ENCODE data around the gene ZNF566. TPM values are rescaled to one million over a fixed set of nuclear protein-coding genes. Genes with fewer than 3 reads are reported as not detected.

The ZNF566 gene
- total RNA-seq (2012; rRNA removed) (4.8 and 8.6 TPM in 2 replicates), polyA plus RNA-seq (2012; rRNA removed) (1.3 and 3.0 TPM in 2 replicates), Bru-seq, nascent RNA (percentile 66 among the genes with signal in this experiment), BruChase-seq, experiment 1, labeled RNA remaining after a 6-hour chase (percentile 83 among the genes with signal in this experiment), BruChase-seq, experiment 2, labeled RNA remaining after a 2-hour chase (percentile 76 among the genes with signal in this experiment)
- 1.2 and 1.4 TPM in 2 replicates for polyA plus RNA-seq (2012; cell fraction: cytosol; rRNA removed)
- 2.4 and 5.7 TPM in 2 replicates for polyA plus RNA-seq (2012; cell fraction: nucleus; rRNA removed; ENCODE audit: low replicate concordance)
- long read RNA-seq, full-length matches to known transcripts, result 3 of 6 reads
- long read RNA-seq, partial matches to known transcripts, result 1 of 6 reads
- long read RNA-seq, other reads (novel, unspliced or antisense), result 2 of 6 reads

DNA sequence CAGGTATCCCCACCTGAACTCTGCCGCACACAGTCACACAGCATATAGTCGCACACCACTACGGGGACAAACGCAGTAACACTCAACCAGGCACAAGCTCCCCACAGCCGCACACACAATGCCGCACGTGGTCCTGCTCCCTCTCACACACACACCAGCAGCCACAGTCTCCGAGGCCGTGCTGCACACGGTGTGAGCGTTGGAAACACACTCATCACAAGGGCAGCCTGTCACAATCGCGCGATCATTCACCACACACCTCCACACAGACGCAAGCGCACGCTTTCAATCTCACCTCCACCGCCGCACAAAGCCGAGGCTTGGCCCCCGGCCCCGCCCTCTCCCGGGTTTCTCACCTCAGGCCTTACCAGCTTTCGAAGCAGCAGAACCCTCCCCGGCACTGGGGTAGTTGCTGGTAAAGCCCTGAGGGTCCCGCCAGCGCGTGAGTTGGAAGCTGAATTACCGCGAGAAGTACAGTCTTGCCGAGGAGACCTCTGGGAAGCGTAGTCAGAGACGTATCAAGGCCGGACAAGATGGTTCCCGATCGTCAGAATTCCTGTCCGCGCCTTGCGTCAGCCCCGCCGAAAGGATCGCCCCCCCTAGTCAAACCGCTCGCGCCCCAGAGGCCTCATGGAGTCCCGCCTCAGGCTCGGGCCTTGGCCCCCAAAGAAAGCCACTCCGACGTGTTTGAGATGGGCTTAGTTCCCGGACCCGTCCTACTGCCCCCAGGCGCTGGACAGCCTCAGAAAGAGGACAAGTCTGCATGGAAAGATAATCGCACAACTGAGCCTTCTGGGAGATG is at the start of gene ZNF566:
Gene ZNF566 (minus strand): TSS at position 444 of the 802 bp plus-strand sequence. CDS start 13,004 bp downstream, outside the sequence.
- POLR2A ChIA-PET (ENCODE audit: unreplicated experiment), result interaction anchor here (0.5 kb wide), 1 partner anchor 436 kb away, joined by 11 read pairs; no protein-coding TSS in a partner anchor
- peak within 1 kb of the TSS; percentile 77 for H3K18ac ChIP-seq (ENCODE audit: low read depth, low read length)

More for the DNA sequence above, at the start of gene ZNF566:
- no peaks in the 10 kb centered on the region for H3K27me3 ChIP-seq (ENCODE audit: control insufficient read depth, insufficient read depth, low read length)
- H3K4ac ChIP-seq (ENCODE audit: low read depth, low read length), result peak within 1 kb of the TSS; percentile 96
- CTCF ChIA-PET, result interaction anchor here (0.6 kb wide), 2 partner anchors 33 to 273 kb away, joined by 3 to 4 read pairs; no protein-coding TSS in a partner anchor
- peak within 1 kb of the TSS; percentile 93 for H2BK5ac ChIP-seq (ENCODE audit: low read depth, low read length, poor library complexity, severe bottlenecking)
- H3K9ac ChIP-seq (ENCODE audit: low read depth, low read length), result peak within 1 kb of the TSS; percentile 91
- peak within 1 kb of the TSS; percentile 62; the same call in 1 of the 2 replicates for H2BK20ac ChIP-seq (ENCODE audit: low read depth, low read length)
- in situ Hi-C loops (cut with MboI; ENCODE audit: low sequenced_read_pairs), result loop anchor here (25.0 kb wide), 1 partner anchor 302 kb away; no protein-coding TSS in a partner anchor
- BruUV-seq (replicated peaks), result no TSS peak
- peak within 1 kb of the TSS; percentile 49 for H2AK5ac ChIP-seq (ENCODE audit: low read depth, low read length)
- H3K79me1 ChIP-seq (ENCODE audit: low read depth in 1 of 2, low read length in 2 of 2), result peaks cover 3 to 7% of the 10 kb centered on the region in 2 experiments; a peak in 2 of 4 replicates
- peak; percentile 95 for ATAC-seq (ENCODE audit: low read depth)
- H3K27ac ChIP-seq (ENCODE audit: insufficient read depth, low read length), result peak within 1 kb of the TSS; percentile 91
- peak within 1 kb of the TSS; percentile 64 for H3K4me3 ChIP-seq (ENCODE audit: insufficient read depth, low read depth, low read length)
- no peaks in the 10 kb centered on the region for H3K36me3 ChIP-seq (ENCODE audit: control insufficient read depth, insufficient read depth, low read length)
- H3K9me3 ChIP-seq (ENCODE audit: control insufficient read depth, insufficient read depth, low read length), result no peaks in the 10 kb centered on the region
- peak within 1 kb of the TSS; percentile 69; the same call in 1 of the 3 replicates for H2BK15ac ChIP-seq (ENCODE audit: low read depth, low read length)
- peak within 1 kb of the TSS; percentile 100 for H2AFZ ChIP-seq (replicated peaks; ENCODE audit: low read length, poor library complexity)
- intact Hi-C loops (cut with micrococcal nuclease), result loop anchor here (5.0 kb wide), 1 partner anchor 277 kb away; the partner anchor contains the start of gene ZNF565
- H4K8ac ChIP-seq (ENCODE audit: low read depth in 2 of 2, low read length in 2 of 2), result peak within 1 kb of the TSS; percentile 83 to 98
- H3K56ac ChIP-seq (ENCODE audit: extremely low read depth, insufficient read depth, low read length), result peak within 1 kb of the TSS; percentile 98
- H3K9me1 ChIP-seq (ENCODE audit: insufficient read depth, low read length), result peaks cover 4% of the 10 kb centered on the region
- H4K20me1 ChIP-seq (ENCODE audit: insufficient read depth, low read length), result no peaks in the 10 kb centered on the region
- H4K5ac ChIP-seq (ENCODE audit: low read depth, low read length), result peak within 1 kb of the TSS; percentile 82
- H2BK120ac ChIP-seq (ENCODE audit: low read depth, low read length), result peak within 1 kb of the TSS; percentile 95
- TF ChIP-seq CEBPB (IDR thresholded peaks at IDR 0.05; ENCODE audit: low read depth, low read length) (peak; percentile 73; the same call in 1 of the 2 replicates), MXI1 (IDR thresholded peaks at IDR 0.05; ENCODE audit: borderline replicate concordance, low read depth, low read length) (peak; percentile 94), NFE2L2 (IDR thresholded peaks at IDR 0.05; ENCODE audit: low read depth, low read length) (no peak), POLR2A (IDR thresholded peaks at IDR 0.05; ENCODE audit: low read depth, low read length) (peak; percentile 75), MAZ (IDR thresholded peaks at IDR 0.05; ENCODE audit: borderline replicate concordance, low read depth, low read length) (peak; percentile 29; the same call in 1 of the 2 replicates)
- TF ChIP-seq, protein P1, sequence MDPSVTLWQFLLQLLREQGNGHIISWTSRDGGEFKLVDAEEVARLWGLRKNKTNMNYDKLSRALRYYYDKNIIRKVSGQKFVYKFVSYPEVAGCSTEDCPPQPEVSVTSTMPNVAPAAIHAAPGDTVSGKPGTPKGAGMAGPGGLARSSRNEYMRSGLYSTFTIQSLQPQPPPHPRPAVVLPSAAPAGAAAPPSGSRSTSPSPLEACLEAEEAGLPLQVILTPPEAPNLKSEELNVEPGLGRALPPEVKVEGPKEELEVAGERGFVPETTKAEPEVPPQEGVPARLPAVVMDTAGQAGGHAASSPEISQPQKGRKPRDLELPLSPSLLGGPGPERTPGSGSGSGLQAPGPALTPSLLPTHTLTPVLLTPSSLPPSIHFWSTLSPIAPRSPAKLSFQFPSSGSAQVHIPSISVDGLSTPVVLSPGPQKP (IDR thresholded peaks at IDR 0.05; ENCODE audit: borderline replicate concordance, low read depth, low read length), result no peak
- TF ChIP-seq, protein P2, sequence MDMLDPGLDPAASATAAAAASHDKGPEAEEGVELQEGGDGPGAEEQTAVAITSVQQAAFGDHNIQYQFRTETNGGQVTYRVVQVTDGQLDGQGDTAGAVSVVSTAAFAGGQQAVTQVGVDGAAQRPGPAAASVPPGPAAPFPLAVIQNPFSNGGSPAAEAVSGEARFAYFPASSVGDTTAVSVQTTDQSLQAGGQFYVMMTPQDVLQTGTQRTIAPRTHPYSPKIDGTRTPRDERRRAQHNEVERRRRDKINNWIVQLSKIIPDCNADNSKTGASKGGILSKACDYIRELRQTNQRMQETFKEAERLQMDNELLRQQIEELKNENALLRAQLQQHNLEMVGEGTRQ (IDR thresholded peaks at IDR 0.05; ENCODE audit: low read depth, low read length), result peak; percentile 46; the same call in 1 of the 2 replicates
- H2AK9ac ChIP-seq (replicated peaks; ENCODE audit: low read depth, low read length, poor library complexity), result peak within 1 kb of the TSS; percentile 94
- peak within 1 kb of the TSS; percentile 87 for H3K4me2 ChIP-seq (ENCODE audit: low read depth, low read length)
- no peaks in the 10 kb centered on the region for H3K4me1 ChIP-seq (ENCODE audit: control insufficient read depth, insufficient read depth, low read length)
- peak; percentile 97 for DNase-seq
- 1% methylated on average over 16 of the region's 53 CpGs; no CpG with 5 or more reads in 1 of the 2 experiments for WGBS, 2 experiments (ENCODE audit: extremely low coverage in 2 of 2, insufficient read length in 1 of 2)
- H3K23ac ChIP-seq (ENCODE audit: low read depth, low read length), result peak within 1 kb of the TSS; percentile 92
- dilution Hi-C loops (cut with HindIII; ENCODE audit: low sequenced_read_pairs, unreplicated experiment), result no loop called here
- peak within 1 kb of the TSS; percentile 95 for H4K91ac ChIP-seq (ENCODE audit: insufficient read depth, low read depth, low read length)
- H3K14ac ChIP-seq (replicated peaks; ENCODE audit: low read depth, low read length), result peak within 1 kb of the TSS; percentile 92

All from IMR-90 (cell line).